ENCODE measurements around the gene SMC5. TPM values are rescaled to one million over a fixed set of nuclear protein-coding genes. Genes with fewer than 3 reads are reported as not detected.
"Not testable (repeated sequence)": the region's sequence is repeated elsewhere in the genome, so short reads cannot be mapped to it uniquely, and the experiment has no call there.

Gene SMC5
- total RNA-seq, 1 experiment from 2014 or later: 41.9 TPM

- Histone ChIP-seq H3K4me2 (no peak overlapping the region), H3K4me3 (no peak overlapping the region), H3K9me3 (ENCODE audit: insufficient read depth, low read depth) (no peaks in the 10 kb centered on the region), H3K36me3 (ENCODE audit: low read depth) (no peaks in the 10 kb centered on the region), H2AFZ (no peak overlapping the region), H3K27ac (no peak overlapping the region), H3K27me3 (ENCODE audit: insufficient read depth, low read depth) (no peaks in the 10 kb centered on the region), H3K4me1 (replicated peaks; ENCODE audit: insufficient read depth) (no peaks in the 10 kb centered on the region), H3K9me2 (ENCODE audit: insufficient read depth) (no peaks in the 10 kb centered on the region), H4K20me1 (ENCODE audit: insufficient read depth) (0 out of 2 replicates have a peak, but pooled peaks cover 3% of the 10 kb centered on the region), H3K79me2 (ENCODE audit: low read depth) (no peaks in the 10 kb centered on the region), H3F3A (ENCODE audit: insufficient read depth, low read depth) (no peaks in the 10 kb centered on the region)
- ChIA-PET POLR2A (ENCODE audit: unreplicated experiment) (interaction anchor here (0.7 kb wide), 1 partner anchor 1011 kb away, joined by 3 read pairs; no protein-coding TSS in a partner anchor), CTCF (interaction anchor here (0.6 kb wide), 1 partner anchor 227 kb away, joined by 3 read pairs; no protein-coding TSS in a partner anchor)
- no peak for DNase-seq
- no peak for TF ChIP-seq EZH2 (IDR thresholded peaks at IDR 0.05; ENCODE audit: low read depth)
- TF ChIP-seq CTCF (conservative IDR thresholded peaks at IDR 0.05): no peak
- intact Hi-C loops (cut with micrococcal nuclease; ENCODE audit: unreplicated experiment): no loop called here
- no TSS peak for BruUV-seq (replicated peaks)
Observed at GRCh38 chr9:70400107-70400892, 141.5 kb downstream of the SMC5 start.

GRCh38 chr9:70401241-70401640 is 142.5 kb downstream of the SMC5 start:
- BruUV-seq (replicated peaks); H3F3A ChIP-seq (ENCODE audit: insufficient read depth, low read depth); H3K79me2 ChIP-seq (ENCODE audit: low read depth); DNase-seq; H4K20me1 ChIP-seq (ENCODE audit: insufficient read depth); POLR2A ChIA-PET (ENCODE audit: unreplicated experiment); H3K4me2 ChIP-seq; H3K27ac ChIP-seq; H3K27me3 ChIP-seq (ENCODE audit: insufficient read depth, low read depth); H3K4me3 ChIP-seq; intact Hi-C loops (cut with micrococcal nuclease; ENCODE audit: unreplicated experiment); H3K9me2 ChIP-seq (ENCODE audit: insufficient read depth); H3K36me3 ChIP-seq (ENCODE audit: low read depth); H2AFZ ChIP-seq; H3K9me3 ChIP-seq (ENCODE audit: insufficient read depth, low read depth); H3K4me1 ChIP-seq (replicated peaks; ENCODE audit: insufficient read depth): not testable (repeated sequence)
- CTCF ChIA-PET: interaction anchor here (0.6 kb wide), 1 partner anchor 226 kb away, joined by 3 read pairs; no protein-coding TSS in a partner anchor

- Histone ChIP-seq H3F3A (ENCODE audit: insufficient read depth, low read depth) (no peaks in the 10 kb centered on the region), H3K79me2 (ENCODE audit: low read depth) (no peaks in the 10 kb centered on the region), H3K4me2 (no peak overlapping the region), H4K20me1 (ENCODE audit: insufficient read depth) (0 out of 2 replicates have a peak, but pooled peaks cover 3% of the 10 kb centered on the region), H3K27me3 (ENCODE audit: insufficient read depth, low read depth) (no peaks in the 10 kb centered on the region), H2AFZ (no peak overlapping the region), H3K27ac (no peak overlapping the region), H3K9me2 (ENCODE audit: insufficient read depth) (no peaks in the 10 kb centered on the region), H3K9me3 (ENCODE audit: insufficient read depth, low read depth) (no peaks in the 10 kb centered on the region), H3K36me3 (ENCODE audit: low read depth) (no peaks in the 10 kb centered on the region), H3K4me1 (replicated peaks; ENCODE audit: insufficient read depth) (no peaks in the 10 kb centered on the region), H3K4me3 (no peak overlapping the region)
- no TSS peak for BruUV-seq (replicated peaks)
- intact Hi-C loops (cut with micrococcal nuclease; ENCODE audit: unreplicated experiment): no loop called here
- POLR2A ChIA-PET (ENCODE audit: unreplicated experiment): no interaction called here
- no peak for DNase-seq
- TF ChIP-seq CTCF (conservative IDR thresholded peaks at IDR 0.05): no peak
- no peak for TF ChIP-seq EZH2 (IDR thresholded peaks at IDR 0.05; ENCODE audit: low read depth)
- CTCF ChIA-PET: no interaction called here
Observed at GRCh38 chr9:70402213-70402612, 143.4 kb downstream of the SMC5 start.
